ENCODE measurements around the gene MYCBPAP. TPM values are rescaled to one million over a fixed set of nuclear protein-coding genes. Genes with fewer than 3 reads are reported as not detected.

The MYCBPAP gene
- total and polyA plus RNA-seq, 11 donors, result 0.29 to 2.4 (median 0.76) TPM; not detected in 1

DNA sequence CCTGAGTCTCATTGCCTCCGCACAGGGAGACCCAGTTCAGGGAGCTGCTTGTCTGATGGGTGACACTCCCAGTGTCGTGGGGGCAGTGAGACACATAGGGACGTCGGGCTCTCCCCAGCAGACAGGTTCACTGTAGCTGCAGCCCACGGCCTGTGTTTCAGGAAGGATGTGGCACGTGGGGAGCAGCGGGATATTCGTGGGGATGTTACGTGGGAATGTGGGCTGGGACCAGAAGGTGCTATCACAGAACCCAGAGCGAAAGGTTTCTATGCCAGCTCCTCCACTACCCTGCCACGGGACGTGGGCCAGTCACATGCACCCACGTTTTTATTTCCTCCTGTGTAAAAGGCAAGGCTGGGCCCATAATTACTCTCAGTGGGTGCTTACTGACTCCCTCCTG is 68.6 kb downstream of the MYCBPAP start:
- intact Hi-C loops (cut with DNase I), result no loop called here
- Histone ChIP-seq H3K9me3 (no peaks in the 10 kb centered on the region), H3K36me3 (no peaks in the 10 kb centered on the region), H3K27me3 (no peaks in the 10 kb centered on the region), H3K27ac (no peak overlapping the region), H3K4me1 (no peaks in the 10 kb centered on the region), H3K4me3 (no peak overlapping the region)
- DNase-seq, result no peak
- 72 to 81% (median 77%) methylated on average over 11 to 13 of the region's 13 CpGs for WGBS, 4 donors
- no peak for TF ChIP-seq POLR2A (IDR thresholded peaks at IDR 0.05)
- TF ChIP-seq, protein P1, sequence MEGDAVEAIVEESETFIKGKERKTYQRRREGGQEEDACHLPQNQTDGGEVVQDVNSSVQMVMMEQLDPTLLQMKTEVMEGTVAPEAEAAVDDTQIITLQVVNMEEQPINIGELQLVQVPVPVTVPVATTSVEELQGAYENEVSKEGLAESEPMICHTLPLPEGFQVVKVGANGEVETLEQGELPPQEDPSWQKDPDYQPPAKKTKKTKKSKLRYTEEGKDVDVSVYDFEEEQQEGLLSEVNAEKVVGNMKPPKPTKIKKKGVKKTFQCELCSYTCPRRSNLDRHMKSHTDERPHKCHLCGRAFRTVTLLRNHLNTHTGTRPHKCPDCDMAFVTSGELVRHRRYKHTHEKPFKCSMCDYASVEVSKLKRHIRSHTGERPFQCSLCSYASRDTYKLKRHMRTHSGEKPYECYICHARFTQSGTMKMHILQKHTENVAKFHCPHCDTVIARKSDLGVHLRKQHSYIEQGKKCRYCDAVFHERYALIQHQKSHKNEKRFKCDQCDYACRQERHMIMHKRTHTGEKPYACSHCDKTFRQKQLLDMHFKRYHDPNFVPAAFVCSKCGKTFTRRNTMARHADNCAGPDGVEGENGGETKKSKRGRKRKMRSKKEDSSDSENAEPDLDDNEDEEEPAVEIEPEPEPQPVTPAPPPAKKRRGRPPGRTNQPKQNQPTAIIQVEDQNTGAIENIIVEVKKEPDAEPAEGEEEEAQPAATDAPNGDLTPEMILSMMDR (IDR thresholded peaks at IDR 0.05), result no peak
- no peak for ATAC-seq

DNA sequence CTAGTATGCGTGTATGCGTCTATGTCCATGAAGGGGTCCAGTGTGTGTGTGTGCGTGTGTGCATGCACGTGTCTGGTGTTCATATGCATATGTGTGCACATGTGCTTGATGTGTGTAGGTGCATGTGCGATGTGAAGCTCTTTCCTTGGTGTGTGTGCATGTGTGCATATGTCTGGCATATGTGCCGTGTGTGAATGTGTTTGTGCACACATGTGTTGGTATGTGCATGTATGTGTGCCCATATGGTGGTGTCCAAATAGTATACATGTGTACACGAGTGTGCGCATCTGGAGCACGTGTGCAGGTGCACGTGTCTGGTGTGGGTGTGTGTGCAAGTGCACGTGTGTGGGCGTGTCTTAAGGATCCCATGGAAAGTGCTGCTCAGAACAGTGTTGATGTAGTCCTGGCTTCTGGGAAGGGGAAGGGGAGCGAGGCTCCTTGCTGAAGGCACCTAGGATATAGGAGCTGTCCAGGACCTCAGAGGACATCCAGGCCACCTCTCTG is 69.3 kb downstream of the MYCBPAP start:
- H3K4me1 ChIP-seq, result peaks cover 0 to 5% (median 0%) of the 10 kb centered on the region in 12 donors
- H3K9me3 ChIP-seq, result no peaks in the 10 kb centered on the region
- no peak for DNase-seq
- 88 to 93% (median 92%) methylated on average over 13 of the region's 13 CpGs for WGBS, 4 donors
- no peak overlapping the region for H3K27ac ChIP-seq
- TF ChIP-seq, protein P1 (IDR thresholded peaks at IDR 0.05), result no peak
- TF ChIP-seq POLR2A (IDR thresholded peaks at IDR 0.05), result no peak
- H3K4me3 ChIP-seq, result no peak overlapping the region
- H3K27me3 ChIP-seq, result no peaks in the 10 kb centered on the region
- intact Hi-C loops (cut with DNase I), result no loop called here
- ATAC-seq, result no peak
- no peaks in the 10 kb centered on the region for H3K36me3 ChIP-seq

DNA sequence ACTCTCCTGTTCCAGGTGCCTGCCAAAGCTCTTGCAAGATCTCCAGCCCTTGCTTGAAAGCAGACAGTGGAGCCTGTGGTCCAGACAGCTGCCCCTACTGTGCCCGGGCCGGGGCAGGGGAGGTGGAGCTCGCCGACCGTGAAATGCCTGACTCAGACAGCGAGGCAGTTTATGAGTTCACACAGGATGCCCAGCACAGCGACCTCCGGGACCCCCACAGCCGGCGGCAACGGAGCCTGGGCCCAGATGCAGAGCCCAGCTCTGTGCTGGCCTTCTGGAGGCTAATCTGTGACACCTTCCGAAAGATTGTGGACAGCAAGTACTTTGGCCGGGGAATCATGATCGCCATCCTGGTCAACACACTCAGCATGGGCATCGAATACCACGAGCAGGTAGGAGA is 69.9 kb downstream of the MYCBPAP start:
- Histone ChIP-seq H3K36me3 (no peaks in the 10 kb centered on the region), H3K9me3 (no peaks in the 10 kb centered on the region), H3K27me3 (peaks cover 0 to 1% (median 0%) of the 10 kb centered on the region in 9 donors), H3K27ac (no peak overlapping the region), H3K4me1 (peaks cover 0 to 12% (median 0%) of the 10 kb centered on the region in 12 donors), H3K4me3 (no peak overlapping the region)
- 87 to 100% (median 89%) methylated on average over 4 to 16 of the region's 16 CpGs for WGBS, 4 donors
- no peak for ATAC-seq
- DNase-seq, result no peak
- intact Hi-C loops (cut with DNase I), result no loop called here
- TF ChIP-seq, protein P1 (IDR thresholded peaks at IDR 0.05), result no peak
- TF ChIP-seq POLR2A (IDR thresholded peaks at IDR 0.05), result no peak

DNA sequence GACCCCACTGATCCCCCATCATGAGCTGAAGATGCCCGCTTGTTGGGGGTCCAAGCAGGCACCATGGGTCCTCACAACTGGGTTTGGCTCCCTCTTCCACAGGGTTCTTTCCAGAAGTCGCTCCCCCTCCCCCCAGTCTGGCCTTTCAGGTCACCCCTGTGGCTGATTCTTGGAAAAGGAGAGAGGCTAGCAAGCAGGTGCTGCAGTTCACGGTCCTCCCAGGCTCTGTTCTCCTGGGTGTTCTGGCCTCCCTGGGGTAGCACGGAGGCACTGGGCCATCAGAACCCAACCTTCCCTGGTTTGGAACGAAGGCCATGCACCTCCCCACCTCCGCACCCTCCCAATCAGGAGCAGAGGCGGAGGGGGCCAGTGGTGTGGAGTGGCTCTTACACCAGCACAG is 71.2 kb downstream of the MYCBPAP start:
- DNase-seq, result no peak
- Histone ChIP-seq H3K27me3 (peaks cover 0 to 3% (median 0%) of the 10 kb centered on the region in 9 donors), H3K9me3 (no peaks in the 10 kb centered on the region), H3K4me3 (no peak overlapping the region), H3K27ac (no peak overlapping the region), H3K36me3 (no peaks in the 10 kb centered on the region), H3K4me1 (peaks cover 0 to 22% (median 0%) of the 10 kb centered on the region in 12 donors)
- 86 to 93% (median 91%) methylated on average over 7 of the region's 7 CpGs for WGBS, 4 donors
- intact Hi-C loops (cut with DNase I), result no loop called here
- no peak for ATAC-seq
- TF ChIP-seq, protein P1 (IDR thresholded peaks at IDR 0.05), result no peak
- TF ChIP-seq POLR2A (IDR thresholded peaks at IDR 0.05), result no peak
